Amniotic epithelial cell (primary cell): ENCODE data around the gene FBXO45.
A peak's percentile ranks its signal among the peaks of the same experiment; 100 is the strongest.
"Not testable (repeated sequence)": the region's sequence is repeated elsewhere in the genome, so short reads cannot be mapped to it uniquely, and the experiment has no call there.

Experiments
- DNase-seq: peaks from one replicate; pipeline ENCODE4 v3.0.0-alpha.2; 2010; ENCODE audit warnings: low read depth

FBXO45 gene

DNA sequence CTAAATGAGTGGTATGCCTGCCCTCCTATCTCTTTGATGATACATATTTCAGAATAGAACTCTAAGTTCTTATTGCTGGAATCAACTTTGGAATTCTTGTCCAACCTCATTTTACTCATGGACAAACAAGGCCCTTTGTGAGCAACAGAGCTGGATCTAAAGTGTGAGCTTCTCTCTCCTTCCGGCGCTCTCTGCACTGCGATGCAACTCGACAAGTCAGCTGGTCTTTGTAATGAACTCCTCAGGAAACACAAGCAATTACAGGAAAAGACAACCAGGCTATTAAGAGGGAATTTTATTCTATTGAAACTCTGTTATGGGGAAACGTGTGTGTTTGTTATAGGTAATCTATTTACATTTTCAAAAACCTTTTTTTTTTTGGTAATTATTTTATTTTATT lies 50.8 kb downstream of the FBXO45 start:
- DNase-seq, result no peak

DNA sequence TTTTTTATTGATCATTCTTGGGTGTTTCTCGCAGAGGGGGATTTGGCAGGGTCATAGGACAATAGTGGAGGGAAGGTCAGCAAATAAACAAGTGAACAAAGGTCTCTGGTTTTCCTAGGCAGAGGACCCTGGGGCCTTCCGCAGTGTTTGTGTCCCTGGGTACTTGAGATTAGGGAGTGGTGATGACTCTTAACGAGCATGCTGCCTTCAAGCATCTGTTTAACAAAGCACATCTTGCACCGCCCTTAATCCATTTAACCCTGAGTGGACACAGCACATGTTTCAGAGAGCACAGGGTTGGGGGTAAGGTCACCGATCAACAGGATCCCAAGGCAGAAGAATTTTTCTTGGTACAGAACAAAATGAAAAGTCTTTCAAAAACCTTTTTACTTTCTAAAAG lies 51.2 kb downstream of the FBXO45 start:
- DNase-seq, result not testable (repeated sequence)

DNA sequence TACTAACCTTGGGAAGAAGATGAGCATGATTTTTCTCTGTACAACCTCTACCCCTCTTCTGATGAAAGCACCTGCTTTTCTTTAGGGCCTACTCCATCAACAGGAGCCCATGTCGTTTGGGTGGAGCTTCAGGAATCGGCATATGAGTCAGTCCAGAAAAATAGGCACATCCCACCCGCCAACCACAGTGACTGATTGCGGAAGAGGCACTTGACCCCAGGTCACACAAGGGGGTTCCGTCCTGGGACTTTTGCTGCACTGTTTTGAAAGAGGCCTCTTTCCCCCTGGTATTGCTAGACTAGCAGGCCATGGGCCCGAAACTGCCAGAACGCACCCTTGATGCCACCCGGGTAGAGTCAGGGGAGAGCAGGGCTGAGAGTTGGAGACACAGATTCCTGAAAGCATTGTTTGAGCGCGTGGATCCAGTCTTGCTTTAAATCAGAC lies 51.7 kb downstream of the FBXO45 start:
- peak; percentile 44 for DNase-seq

- DNase-seq, result no peak
These were observed 52.2 kb downstream of the FBXO45 start for GRCh38 chr3:196620684-196621083.

- DNase-seq, result no peak
These were observed 53.2 kb downstream of the FBXO45 start for GRCh38 chr3:196621611-196622010.

DNA sequence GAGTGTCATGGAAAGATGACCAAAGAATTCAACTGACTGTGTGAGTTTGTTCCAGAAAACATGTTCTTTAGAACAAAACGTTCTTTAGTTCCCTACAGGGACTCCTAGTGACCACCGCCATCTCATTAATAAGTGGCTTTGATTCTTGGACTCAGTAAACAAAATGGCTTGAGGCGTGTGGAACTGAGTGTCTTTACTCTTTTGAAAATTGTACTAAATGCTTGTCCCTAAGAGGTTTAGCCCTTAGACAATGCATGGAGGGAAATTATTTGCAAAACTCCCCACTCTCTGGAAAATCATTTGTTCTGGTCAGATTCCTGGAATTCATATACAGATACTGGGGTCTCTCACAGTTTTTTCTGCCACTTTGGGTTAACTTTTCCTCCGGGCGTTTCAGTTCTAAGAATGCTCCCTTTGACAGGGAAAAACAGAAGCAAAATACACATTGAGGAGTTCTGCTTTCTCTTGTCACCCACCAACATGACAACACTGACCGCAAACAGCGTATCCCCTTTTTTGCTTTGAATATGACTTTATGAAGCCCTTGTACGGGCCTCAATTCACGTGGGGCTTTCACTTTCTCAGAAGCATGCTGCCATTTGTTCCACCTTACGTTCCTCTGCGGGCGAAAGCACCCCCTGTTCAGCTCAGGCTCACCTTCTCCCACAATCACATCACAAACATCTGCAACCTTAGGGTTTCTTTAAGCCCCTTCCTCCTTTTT lies 55.8 kb downstream of the FBXO45 start:
- no peak for DNase-seq

DNA sequence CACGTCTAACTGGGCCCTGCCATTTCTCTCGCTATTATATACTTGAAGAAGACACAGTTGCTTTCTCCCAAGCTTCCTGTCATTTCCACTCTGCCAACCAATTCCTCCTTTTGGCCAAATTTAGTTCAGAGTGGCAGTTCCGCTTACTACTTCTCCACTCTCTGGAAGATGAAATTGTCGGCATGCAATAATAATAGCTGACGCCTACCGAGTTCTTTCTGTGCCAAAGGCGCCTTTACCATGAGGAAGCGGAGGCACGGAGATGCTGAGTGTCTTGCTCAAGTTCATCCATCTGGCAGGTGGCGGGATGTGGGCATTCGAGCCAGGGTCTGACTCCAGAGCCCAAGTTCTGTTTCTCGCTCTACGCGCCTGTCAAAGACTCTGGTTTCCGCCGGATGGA lies 56.4 kb downstream of the FBXO45 start:
- DNase-seq, result no peak

DNA sequence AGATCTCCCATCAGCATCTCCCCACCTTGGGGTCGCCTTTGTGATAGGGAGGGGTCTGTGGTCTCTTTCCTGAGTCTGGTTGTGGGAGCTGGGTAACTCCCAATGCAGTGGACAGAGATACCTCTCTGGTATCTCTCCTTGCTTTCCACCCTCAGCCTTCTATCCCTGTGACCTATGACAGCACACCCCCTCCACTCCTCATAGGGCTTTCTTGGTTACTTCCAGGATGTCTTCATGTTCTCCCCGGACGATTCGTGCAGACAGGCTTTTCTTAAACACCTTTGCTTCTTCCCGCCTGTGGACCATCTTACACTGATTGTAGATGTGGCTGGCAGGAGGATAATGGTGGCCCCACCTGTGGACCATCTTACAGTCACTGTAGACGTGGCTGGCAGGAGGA lies 56.9 kb downstream of the FBXO45 start:
- DNase-seq, result no peak

GRCh38 chr3:196627918-196628231 lies 59.4 kb downstream of the FBXO45 start:
- no peak for DNase-seq

- no peak for DNase-seq
These were observed 60.8 kb downstream of the FBXO45 start for GRCh38 chr3:196629228-196629627.

DNA sequence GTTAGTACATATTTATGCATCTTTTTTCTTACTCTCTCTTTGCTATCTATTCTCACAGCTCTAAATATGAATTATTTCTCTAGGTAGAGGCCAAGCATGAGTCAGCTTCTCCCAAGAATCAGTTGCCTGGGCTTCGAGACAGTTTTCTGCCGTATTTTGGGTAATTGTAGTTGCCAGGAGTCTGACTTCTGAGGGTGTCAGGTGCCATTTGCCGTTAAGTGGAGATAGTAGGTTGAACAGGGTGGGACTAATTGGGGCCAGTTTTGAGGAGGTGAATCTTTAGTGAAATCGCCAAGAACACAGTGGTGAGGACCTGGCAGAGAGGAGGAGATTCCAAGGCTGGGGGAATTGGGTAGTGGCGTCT lies 63.2 kb downstream of the FBXO45 start:
- DNase-seq, result peak; percentile 26

- peak; percentile 56 for DNase-seq
These were observed 63.7 kb downstream of the FBXO45 start for GRCh38 chr3:196632046-196632751.

GRCh38 chr3:196633555-196634151 lies 65.2 kb downstream of the FBXO45 start:
- DNase-seq, result no peak

- no peak for DNase-seq
These were observed 65.8 kb downstream of the FBXO45 start for GRCh38 chr3:196634224-196634623.

GRCh38 chr3:196634829-196635228 lies 66.4 kb downstream of the FBXO45 start:
- no peak for DNase-seq

DNA sequence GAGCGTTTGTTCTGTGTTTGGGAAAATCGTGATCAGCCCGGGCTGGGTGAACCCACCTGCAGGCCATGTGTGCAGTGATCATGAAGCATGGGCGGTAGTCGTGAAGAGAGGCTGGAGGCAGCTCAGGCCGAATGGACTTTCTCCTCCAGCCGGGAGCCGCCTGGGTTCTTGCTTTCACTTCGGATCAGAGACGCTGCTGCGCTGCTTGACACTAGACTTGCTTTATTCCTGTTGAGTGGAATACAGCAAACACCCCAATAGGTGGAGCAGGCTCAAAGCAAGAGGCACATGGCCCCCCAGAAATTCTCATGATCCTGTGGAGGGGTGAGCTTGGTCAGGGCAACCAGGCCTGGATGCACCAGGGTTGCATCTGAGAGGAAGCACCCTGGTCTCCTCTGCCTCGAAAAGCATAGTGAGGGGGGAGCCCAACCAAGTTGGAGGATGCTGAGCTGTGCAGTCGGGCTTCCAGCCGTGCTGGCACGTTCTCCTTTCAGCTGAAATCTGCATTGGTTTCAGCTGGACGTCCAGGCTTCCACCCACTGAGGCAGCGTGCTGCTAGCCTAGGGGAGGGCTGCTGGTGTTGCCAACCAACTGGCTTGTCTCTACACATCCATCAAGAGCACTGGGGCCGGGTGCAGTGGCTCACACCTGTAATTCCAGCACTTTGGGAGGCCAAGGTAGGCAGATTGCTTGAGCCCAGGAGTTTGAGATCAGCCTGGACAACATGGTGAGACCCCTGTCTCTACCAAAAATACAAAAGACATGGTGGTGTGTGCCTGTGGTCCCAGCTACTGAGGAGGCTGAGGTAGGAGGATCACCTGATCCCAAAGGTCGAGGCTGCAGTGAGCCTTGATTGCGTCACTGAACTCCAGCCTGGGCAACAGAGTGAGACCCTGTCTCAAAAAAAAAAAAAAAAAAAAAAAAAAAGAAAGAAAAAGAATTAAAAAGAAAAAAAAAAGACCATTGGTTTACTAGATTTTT lies 68.2 kb downstream of the FBXO45 start:
- no peak for DNase-seq

DNA sequence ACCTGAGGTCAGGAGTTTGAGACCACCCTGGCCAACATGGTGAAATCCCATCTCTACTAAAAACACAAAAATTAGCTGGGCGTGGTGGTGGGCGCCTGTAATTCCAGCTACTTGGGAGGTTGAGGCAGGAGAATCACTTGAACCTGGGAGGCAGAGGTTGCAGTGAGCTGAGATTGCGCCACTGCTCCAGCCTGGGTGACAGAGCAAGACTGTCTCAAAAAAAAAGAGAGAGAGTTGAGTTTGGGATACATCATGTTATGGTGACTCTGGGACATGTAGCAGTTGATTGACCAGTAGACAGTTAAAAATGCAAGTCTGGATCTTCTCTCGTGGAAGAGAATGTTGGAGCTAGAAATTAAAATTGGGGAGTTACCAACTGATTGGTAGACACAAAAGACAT lies 69.5 kb downstream of the FBXO45 start:
- not testable (repeated sequence) for DNase-seq
